ENCODE results near the gene GCH1. TPM values are rescaled to one million over a fixed set of nuclear protein-coding genes. Genes with fewer than 3 reads are reported as not detected.

Gene GCH1
- total RNA-seq, 1 donor from 2014 or later: 9.0 TPM

- Histone ChIP-seq H3K4me2 (no peak overlapping the region), H2AFZ (replicated peaks) (no peak overlapping the region), H3K27ac (no peak overlapping the region), H3K79me2 (ENCODE audit: low read depth) (no peaks in the 10 kb centered on the region), H3K9ac (no peak overlapping the region), H3K4me1 (no peaks in the 10 kb centered on the region), H3K27me3 (no peaks in the 10 kb centered on the region), H3F3A (ENCODE audit: low read depth) (no peaks in the 10 kb centered on the region), H3K36me3 (no peaks in the 10 kb centered on the region), H3K4me3 (no peak overlapping the region), H4K20me1 (ENCODE audit: low read depth) (no peaks in the 10 kb centered on the region), H3K9me3 (ENCODE audit: low read depth) (no peaks in the 10 kb centered on the region)
- H3K27ac Mint-ChIP-seq: no peak overlapping the region
- no peak overlapping the region for H3K4me3 Mint-ChIP-seq
- H3K36me3 Mint-ChIP-seq: no peaks in the 10 kb centered on the region
- no peaks in the 10 kb centered on the region for H3K27me3 Mint-ChIP-seq (ENCODE audit: insufficient read depth, low read depth)
- TF ChIP-seq EZH2phosphoT487 (IDR thresholded peaks at IDR 0.05) (no peak), EZH2 (IDR thresholded peaks at IDR 0.05) (no peak), CTCF (IDR thresholded peaks at IDR 0.05) (no peak)
- DNase-seq (ENCODE audit: low spot score): no peak
- H3K9me3 Mint-ChIP-seq: no peaks in the 10 kb centered on the region
- H3K4me1 Mint-ChIP-seq: no peaks in the 10 kb centered on the region
Observed at GRCh38 chr14:54837508-54838149, 65.0 kb downstream of the GCH1 start.

DNA sequence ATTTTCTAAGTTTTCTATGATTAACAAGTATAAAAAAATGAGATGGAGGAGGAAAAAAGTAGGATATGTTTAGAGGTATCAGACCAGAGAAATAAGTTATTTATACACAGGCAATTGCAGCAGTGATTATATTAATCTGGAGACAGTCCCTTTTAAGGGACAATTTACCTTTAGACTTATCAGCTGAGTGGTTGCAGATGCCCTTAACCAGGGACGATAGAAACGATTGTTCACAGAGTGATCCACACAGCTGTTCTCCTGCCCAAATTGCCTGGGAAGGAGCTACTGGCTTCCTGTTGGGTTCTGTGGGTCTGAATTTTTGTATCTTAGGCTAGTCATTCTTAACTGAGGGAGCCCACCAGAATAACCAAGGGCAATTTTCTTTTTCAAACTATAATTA lies 66.4 kb downstream of the GCH1 start:
- Histone ChIP-seq H2AFZ (replicated peaks) (no peak overlapping the region), H3K36me3 (no peaks in the 10 kb centered on the region), H3K4me1 (no peaks in the 10 kb centered on the region), H3F3A (ENCODE audit: low read depth) (no peaks in the 10 kb centered on the region), H3K27ac (no peak overlapping the region), H3K27me3 (no peaks in the 10 kb centered on the region), H3K9ac (no peak overlapping the region), H3K9me3 (ENCODE audit: low read depth) (no peaks in the 10 kb centered on the region), H4K20me1 (ENCODE audit: low read depth) (no peaks in the 10 kb centered on the region), H3K4me2 (no peak overlapping the region), H3K4me3 (no peak overlapping the region), H3K79me2 (ENCODE audit: low read depth) (no peaks in the 10 kb centered on the region)
- H3K4me3 Mint-ChIP-seq: no peak overlapping the region
- no peak for DNase-seq (ENCODE audit: low spot score)
- TF ChIP-seq EZH2phosphoT487 (IDR thresholded peaks at IDR 0.05): no peak
- TF ChIP-seq EZH2 (IDR thresholded peaks at IDR 0.05): no peak
- TF ChIP-seq CTCF (IDR thresholded peaks at IDR 0.05): no peak
- no peak overlapping the region for H3K27ac Mint-ChIP-seq
- no peaks in the 10 kb centered on the region for H3K4me1 Mint-ChIP-seq
- H3K36me3 Mint-ChIP-seq: no peaks in the 10 kb centered on the region
- H3K9me3 Mint-ChIP-seq: no peaks in the 10 kb centered on the region
- H3K27me3 Mint-ChIP-seq (ENCODE audit: insufficient read depth, low read depth): no peaks in the 10 kb centered on the region

DNA sequence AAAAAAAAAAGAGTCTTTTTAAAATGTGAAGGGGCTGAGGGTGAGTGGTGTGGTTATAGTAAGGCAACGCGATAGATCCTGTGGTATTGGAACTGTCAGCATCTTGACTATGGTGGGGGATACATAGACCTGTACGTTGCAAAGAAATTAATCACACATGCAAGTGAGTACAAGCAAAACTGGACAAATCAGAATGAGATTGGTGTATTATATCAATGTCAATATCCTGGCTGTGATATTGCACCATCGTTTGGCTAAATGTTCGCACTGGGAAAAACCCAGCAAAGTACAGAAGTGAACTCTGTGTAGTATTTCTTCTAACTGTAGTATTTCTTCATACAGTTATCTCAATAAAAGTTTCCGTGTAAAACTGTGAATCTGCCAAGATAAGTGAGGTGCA lies 67.9 kb downstream of the GCH1 start:
- H4K20me1 ChIP-seq (ENCODE audit: low read depth): no peaks in the 10 kb centered on the region
- no peak for DNase-seq (ENCODE audit: low spot score)
- TF ChIP-seq EZH2phosphoT487 (IDR thresholded peaks at IDR 0.05) (no peak), CTCF (IDR thresholded peaks at IDR 0.05) (no peak), EZH2 (IDR thresholded peaks at IDR 0.05) (no peak)
- no peaks in the 10 kb centered on the region for H3K9me3 ChIP-seq (ENCODE audit: low read depth)
- Mint-ChIP-seq H3K27me3 (ENCODE audit: insufficient read depth, low read depth) (no peaks in the 10 kb centered on the region), H3K9me3 (peaks cover 4% of the 10 kb centered on the region), H3K4me3 (no peak overlapping the region), H3K4me1 (no peaks in the 10 kb centered on the region), H3K27ac (no peak overlapping the region), H3K36me3 (no peaks in the 10 kb centered on the region)
- H3K79me2 ChIP-seq (ENCODE audit: low read depth): no peaks in the 10 kb centered on the region
- H3K4me2 ChIP-seq: no peak overlapping the region
- H3K27ac ChIP-seq: no peak overlapping the region
- H3K36me3 ChIP-seq: no peaks in the 10 kb centered on the region
- no peak overlapping the region for H2AFZ ChIP-seq (replicated peaks)
- no peaks in the 10 kb centered on the region for H3K27me3 ChIP-seq
- no peak overlapping the region for H3K9ac ChIP-seq
- H3F3A ChIP-seq (ENCODE audit: low read depth): no peaks in the 10 kb centered on the region
- no peaks in the 10 kb centered on the region for H3K4me1 ChIP-seq
- H3K4me3 ChIP-seq: no peak overlapping the region
